Lung (tissue), 12 donors: ENCODE measurements around the gene TMEM213. TPM values are rescaled to one million over a fixed set of nuclear protein-coding genes. Genes with fewer than 3 reads are reported as not detected.

Experiments
- ATAC-seq: fragments of 200-7000 bp; cut with Tn5 transposase; one replicate; pipeline ENCODE4 v1.9.1; 2020; ENCODE audit warnings: moderate number of reproducible peaks; ENCODE audit not compliant: insufficient read depth, low FRiP score
- DNase-seq, 3 donors: peaks; one replicate each; pipeline ENCODE4 v3.0.0-alpha.2; 2013 to 2017
- H3K27ac ChIP-seq, 2 donors: one replicate each; pipeline ENCODE4 v1.5.1; 2013; ENCODE audit warnings: mild to moderate bottlenecking in 2 of 2, moderate library complexity in 2 of 2, control low read depth in 1 of 2, inconsistent platforms in 1 of 2, low read depth in 1 of 2, low read length in 1 of 2
- H3K27me3 ChIP-seq, 3 donors: one replicate each; pipeline ENCODE4 v1.5.1; 2013; ENCODE audit warnings: low read length in 2 of 3; ENCODE audit not compliant: control insufficient read depth in 3 of 3, insufficient read depth in 3 of 3
- H3K36me3 ChIP-seq, 4 donors: one replicate each; pipeline ENCODE4 v1.5.1; 2013; ENCODE audit warnings: low read length in 4 of 4, mild to moderate bottlenecking in 1 of 4, moderate library complexity in 1 of 4; ENCODE audit not compliant: control insufficient read depth in 4 of 4, insufficient read depth in 4 of 4
- H3K4me1 ChIP-seq, 5 donors: one replicate each; pipeline ENCODE4 v1.5.1; 2013; ENCODE audit warnings: low read length in 5 of 5, mild to moderate bottlenecking in 2 of 5, moderate library complexity in 1 of 5; ENCODE audit not compliant: control insufficient read depth in 5 of 5, insufficient read depth in 5 of 5
- H3K4me3 ChIP-seq: one replicate; pipeline ENCODE4 v1.5.1; 2013; ENCODE audit warnings: mild to moderate bottlenecking, control low read depth, moderate library complexity
- H3K9ac ChIP-seq, 2 donors: one replicate each; pipeline ENCODE4 v1.5.1; 2013; ENCODE audit warnings: low read length in 2 of 2, control low read depth in 1 of 2; ENCODE audit not compliant: insufficient read depth in 1 of 2
- H3K9me3 ChIP-seq, 4 donors: one replicate each; pipeline ENCODE4 v1.5.1; 2013; ENCODE audit warnings: low read length in 3 of 4, mild to moderate bottlenecking in 1 of 4, moderate library complexity in 1 of 4; ENCODE audit not compliant: control insufficient read depth in 4 of 4, insufficient read depth in 3 of 4
- WGBS, 2 donors: extraction: QIAGEN DNeasy Blood & Tissue Kit; methylation state at CpG; one replicate each; pipeline ENCODE4 v1.1.7; 2013; 5-methylcytosine and 5-hydroxymethylcytosine counted together
- polyA plus RNA-seq, 2 donors: library from polyadenylated mRNA; stranded (reverse); fragments of 200-250 nt; gene quantifications; one replicate each; pipeline ENCODE4 v1.2.1, GENCODE V29; 2013
- total RNA-seq, 2 donors: library from RNA; depleted of rRNA in 1 of 2; stranded (reverse); fragments of >200 nt in 1 of 2; gene quantifications; one replicate each; pipeline ENCODE4 v1.2.1, GENCODE V29; 2014 to 2021
- TF ChIP-seq, protein P1 (sequence below): IDR thresholded peaks from 2 replicates; pipeline ENCODE4 v1.5.1; 2012; ENCODE audit warnings: mild to moderate bottlenecking; ENCODE audit errors: control extremely low read depth, extremely low read depth
- donor health status: control.
- donor health status: control.
- donor health status: Bipolar disorder and iron deficiency.
- donor health status: healthy.
- donor health status: DM: yes; HTN: yes; CAD: no.

Gene TMEM213
- total and polyA plus RNA-seq, 4 donors: 0.29 to 2.0 (median 0.83) TPM; not detected in 1

DNA sequence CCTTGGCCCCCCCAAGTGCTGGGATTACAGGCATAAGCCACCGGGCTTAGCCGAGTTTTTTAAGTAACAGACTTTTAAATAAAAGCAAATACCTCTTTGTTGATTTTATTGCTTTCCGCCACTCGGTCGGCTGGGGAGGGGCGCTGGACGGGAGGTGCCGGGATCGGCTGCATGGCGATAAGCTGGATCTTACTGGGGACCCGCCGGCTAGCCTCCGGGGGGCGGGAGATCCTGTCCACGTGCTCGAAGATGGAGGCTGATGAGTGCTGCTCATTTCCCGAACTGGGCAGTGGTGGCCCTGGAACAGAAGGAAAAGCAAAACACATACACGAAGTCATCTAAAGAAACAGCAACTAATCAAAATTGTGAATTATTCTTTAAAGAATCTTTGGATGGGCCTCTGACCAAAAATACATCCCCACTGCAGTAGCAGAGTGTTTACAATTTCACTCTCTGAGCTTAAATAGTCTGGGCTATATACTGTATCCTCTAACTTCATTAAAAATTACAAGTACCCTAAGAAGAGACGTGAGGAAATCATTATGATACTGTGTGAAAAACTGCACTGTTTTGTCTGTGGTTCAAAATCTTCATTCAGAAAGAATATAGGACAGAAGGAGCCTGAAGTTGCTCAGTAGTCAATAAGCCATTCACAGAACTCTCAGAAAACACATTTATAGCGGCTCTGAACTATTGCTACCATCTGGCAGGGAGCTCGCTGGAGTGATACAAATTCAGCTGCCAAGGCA lies 73.4 kb downstream of the TMEM213 start:
- H3K36me3 ChIP-seq: peaks cover 5 to 19% (median 11%) of the 10 kb centered on the region in 4 donors
- DNase-seq (no peak), ATAC-seq (no peak)
- no peak overlapping the region for H3K9ac ChIP-seq
- H3K27me3 ChIP-seq: no peaks in the 10 kb centered on the region
- H3K27ac ChIP-seq: no peak overlapping the region
- TF ChIP-seq, protein P1, sequence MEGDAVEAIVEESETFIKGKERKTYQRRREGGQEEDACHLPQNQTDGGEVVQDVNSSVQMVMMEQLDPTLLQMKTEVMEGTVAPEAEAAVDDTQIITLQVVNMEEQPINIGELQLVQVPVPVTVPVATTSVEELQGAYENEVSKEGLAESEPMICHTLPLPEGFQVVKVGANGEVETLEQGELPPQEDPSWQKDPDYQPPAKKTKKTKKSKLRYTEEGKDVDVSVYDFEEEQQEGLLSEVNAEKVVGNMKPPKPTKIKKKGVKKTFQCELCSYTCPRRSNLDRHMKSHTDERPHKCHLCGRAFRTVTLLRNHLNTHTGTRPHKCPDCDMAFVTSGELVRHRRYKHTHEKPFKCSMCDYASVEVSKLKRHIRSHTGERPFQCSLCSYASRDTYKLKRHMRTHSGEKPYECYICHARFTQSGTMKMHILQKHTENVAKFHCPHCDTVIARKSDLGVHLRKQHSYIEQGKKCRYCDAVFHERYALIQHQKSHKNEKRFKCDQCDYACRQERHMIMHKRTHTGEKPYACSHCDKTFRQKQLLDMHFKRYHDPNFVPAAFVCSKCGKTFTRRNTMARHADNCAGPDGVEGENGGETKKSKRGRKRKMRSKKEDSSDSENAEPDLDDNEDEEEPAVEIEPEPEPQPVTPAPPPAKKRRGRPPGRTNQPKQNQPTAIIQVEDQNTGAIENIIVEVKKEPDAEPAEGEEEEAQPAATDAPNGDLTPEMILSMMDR: no peak
- no peaks in the 10 kb centered on the region for H3K9me3 ChIP-seq
- 97% methylated on average over 21 of the region's 21 CpGs for WGBS, 2 donors
- H3K4me3 ChIP-seq: no peak overlapping the region
- H3K4me1 ChIP-seq: peaks cover 0 to 5% (median 0%) of the 10 kb centered on the region in 5 donors

DNA sequence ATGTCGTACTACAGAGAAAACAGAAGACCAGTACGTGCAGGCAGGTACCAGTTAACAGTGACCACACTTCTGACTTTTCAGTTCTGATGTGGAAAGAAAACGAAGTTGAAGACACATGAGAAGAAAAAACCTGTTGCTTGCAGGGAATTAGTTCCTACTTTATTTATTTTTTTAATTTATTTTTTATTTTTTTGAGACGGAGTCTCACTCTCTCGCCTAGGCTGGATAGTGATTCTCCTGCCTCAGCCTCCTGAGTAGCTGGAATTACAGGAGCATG lies 74.0 kb downstream of the TMEM213 start:
- no peak for DNase-seq
- ATAC-seq: no peak
- Histone ChIP-seq H3K4me3 (no peak overlapping the region), H3K27me3 (no peaks in the 10 kb centered on the region), H3K36me3 (peaks cover 5 to 16% (median 11%) of the 10 kb centered on the region in 4 donors), H3K9me3 (no peaks in the 10 kb centered on the region), H3K4me1 (peaks cover 0 to 5% (median 0%) of the 10 kb centered on the region in 5 donors), H3K9ac (no peak overlapping the region), H3K27ac (no peak overlapping the region)
- WGBS, 2 donors: 96 to 98% methylated on average over 5 of the region's 5 CpGs
- TF ChIP-seq, protein P1: no peak

DNA sequence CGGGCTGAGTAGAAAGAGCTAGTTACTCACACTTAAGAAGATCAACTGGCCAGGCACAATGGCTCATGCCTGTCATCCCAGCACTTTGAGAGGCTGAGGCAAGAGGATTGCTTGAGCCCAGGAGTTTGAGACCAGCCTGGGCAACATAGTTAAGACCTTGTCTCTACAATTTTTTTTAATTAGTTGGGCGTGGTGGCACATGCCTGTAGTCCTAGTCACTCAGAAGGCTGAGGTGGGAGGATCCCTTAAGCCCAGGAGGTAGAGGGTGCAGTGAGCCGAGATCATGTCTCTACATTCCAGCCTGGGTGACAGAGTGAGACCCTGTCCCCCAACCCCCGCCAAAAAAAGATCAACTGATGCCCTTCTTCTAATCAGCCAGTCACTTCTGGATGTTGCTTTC lies 74.8 kb downstream of the TMEM213 start:
- Histone ChIP-seq H3K9ac (no peak overlapping the region), H3K4me1 (peaks cover 0 to 5% (median 0%) of the 10 kb centered on the region in 5 donors), H3K36me3 (peaks cover 3 to 14% (median 7%) of the 10 kb centered on the region in 4 donors), H3K27ac (no peak overlapping the region), H3K9me3 (no peaks in the 10 kb centered on the region), H3K4me3 (no peak overlapping the region), H3K27me3 (no peaks in the 10 kb centered on the region)
- DNase-seq (no peak), ATAC-seq (no peak)
- TF ChIP-seq, protein P1: no peak
- WGBS, 2 donors: 93 to 96% methylated on average over 4 of the region's 4 CpGs
